ENCODE results near the gene TREH.
A peak's percentile ranks its signal among the peaks of the same experiment; 100 is the strongest.
"Not testable (repeated sequence)": the region's sequence is repeated elsewhere in the genome, so short reads cannot be mapped to it uniquely, and the experiment has no call there.

TREH gene

DNA sequence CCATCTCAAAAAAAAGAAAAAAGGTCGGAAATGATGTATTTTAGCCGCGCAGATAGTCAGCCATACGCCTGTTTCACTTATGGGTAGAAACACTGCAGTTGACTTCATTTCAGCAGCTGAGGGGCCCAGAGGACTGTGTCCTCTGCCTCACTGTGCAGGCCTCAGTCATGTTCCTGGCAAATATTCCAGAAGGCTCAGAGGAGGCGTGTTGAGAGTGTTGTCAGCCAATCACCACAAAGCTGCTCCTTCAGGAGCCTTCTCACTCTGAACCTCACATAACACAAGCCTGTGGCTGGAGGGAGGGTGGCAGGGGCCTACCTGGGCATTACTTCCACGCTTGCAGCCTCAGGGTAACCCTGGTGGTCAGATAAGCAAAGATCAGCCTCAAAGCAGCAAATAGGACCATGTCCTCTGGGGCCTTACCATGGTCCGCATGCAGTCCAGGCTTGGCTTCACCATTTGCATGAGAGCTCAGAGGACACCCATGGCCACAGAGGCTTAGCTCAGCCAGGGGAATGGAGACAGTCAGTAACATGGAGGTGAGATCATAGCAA lies 17.3 kb upstream of the TREH start:
- DNase-seq, result no peak

- DNase-seq, result no peak
Measured at GRCh38 chr11:118694771-118695170, 15.3 kb upstream of the TREH start.

GRCh38 chr11:118694185-118694584 lies 14.7 kb upstream of the TREH start:
- no peak for DNase-seq

DNA sequence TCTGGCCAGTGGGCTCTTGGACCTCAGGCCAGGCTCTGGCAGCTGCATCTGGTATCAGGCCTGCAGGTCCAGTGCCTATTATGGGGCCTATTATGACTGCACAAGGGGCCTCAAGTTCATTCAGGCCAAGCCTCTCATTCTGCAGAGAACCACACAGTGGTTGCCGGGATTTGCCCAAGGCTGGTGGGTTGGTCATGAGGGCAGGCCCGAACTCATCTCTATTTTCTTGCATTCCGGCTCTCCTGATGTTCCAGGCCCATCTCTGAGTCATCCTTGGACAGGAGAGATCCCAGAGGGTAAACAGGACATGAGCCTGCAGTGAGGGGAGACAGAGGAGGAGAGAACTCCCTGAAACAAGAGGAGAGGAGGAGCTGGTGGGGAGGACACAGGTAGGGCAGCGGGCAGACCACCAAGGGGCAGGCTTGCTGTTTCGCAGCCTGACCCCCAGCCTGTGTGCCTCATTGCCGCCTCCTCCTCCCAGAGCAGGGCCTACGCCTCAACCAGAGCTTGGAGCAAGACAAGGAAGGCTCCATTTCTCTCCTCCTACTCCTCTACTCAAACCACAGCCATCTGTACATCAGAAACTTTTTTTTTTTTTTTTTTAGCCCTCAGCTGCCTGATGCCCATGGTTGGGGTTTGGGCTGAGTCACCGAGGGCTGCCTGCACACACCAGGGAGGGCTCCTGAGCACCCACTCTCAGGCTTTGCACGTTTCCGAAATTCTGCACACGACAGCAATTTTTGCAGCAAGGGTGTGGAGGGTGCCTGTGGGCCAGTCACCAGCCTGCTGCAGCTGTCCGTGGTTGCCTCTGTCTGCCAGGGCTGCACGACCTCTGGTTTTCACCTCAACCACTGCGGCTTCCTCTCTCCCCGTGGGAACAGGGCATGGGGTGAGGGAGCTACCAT lies 12.7 kb upstream of the TREH start:
- peak; percentile 79 for DNase-seq

DNA sequence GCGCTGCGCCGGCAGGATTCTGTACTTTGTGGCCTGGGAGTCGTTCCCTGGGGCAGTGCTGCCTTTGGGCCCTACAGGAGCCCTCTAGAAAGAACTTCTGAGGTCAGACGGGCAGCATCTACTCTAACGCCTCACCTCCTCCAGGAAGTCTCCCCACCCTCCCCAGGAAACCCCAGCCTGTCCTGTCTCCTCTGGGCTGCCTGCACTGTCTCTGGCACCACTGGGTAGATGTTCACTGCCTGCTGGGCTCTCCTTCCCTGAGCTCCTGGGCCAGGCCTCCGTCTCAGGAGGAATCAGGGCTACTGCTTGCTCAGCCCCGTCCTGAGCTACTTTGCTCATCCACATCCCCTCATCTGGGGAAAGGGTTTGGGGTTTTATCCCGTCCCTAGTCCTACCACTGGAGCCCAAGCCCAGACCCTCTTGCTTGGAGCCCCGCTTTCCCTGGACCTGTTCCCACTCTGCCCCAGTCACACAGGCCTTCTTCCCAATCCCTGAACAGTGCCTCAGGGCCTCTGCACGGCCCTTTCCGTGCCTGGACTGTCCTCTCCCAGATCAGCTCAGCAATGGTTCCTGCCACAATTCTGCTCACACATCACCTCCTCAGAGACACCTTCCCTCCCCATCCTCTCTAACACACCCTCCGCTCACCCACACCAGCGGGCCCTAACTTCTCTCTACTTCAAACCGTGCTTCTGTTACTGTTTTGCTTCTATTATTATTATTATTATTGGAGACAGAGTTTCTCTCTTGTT lies 11.3 kb upstream of the TREH start:
- no peak for DNase-seq

- DNase-seq, result peak; percentile 93
Measured at GRCh38 chr11:118689852-118690552, 10.6 kb upstream of the TREH start.

GRCh38 chr11:118689503-118689851 lies 10.0 kb upstream of the TREH start:
- no peak for DNase-seq

GRCh38 chr11:118688851-118689502 lies 9.5 kb upstream of the TREH start:
- no peak for DNase-seq

GRCh38 chr11:118688339-118688738 lies 8.9 kb upstream of the TREH start:
- DNase-seq, result not testable (repeated sequence)

DNA sequence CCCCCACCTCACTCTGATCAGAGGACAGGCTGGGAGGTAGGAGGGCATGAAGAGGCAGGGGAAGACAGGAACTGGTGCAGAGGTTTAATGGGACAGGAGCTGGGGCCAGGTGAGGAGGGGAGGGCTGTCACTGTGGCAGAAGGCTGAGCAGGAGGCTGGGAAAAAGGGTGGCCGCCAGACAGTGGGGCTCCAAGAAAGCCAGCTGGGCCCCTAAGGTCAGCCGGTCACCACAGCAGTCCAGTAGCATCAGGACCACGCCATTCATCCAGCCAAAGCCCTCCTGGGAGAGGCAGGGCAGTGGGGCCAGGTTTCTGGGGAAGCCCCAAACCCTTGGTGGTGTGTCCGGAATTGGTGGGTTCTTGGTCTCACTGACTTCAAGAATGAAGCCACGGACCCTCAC lies 8.5 kb upstream of the TREH start:
- DNase-seq, result no peak

DNA sequence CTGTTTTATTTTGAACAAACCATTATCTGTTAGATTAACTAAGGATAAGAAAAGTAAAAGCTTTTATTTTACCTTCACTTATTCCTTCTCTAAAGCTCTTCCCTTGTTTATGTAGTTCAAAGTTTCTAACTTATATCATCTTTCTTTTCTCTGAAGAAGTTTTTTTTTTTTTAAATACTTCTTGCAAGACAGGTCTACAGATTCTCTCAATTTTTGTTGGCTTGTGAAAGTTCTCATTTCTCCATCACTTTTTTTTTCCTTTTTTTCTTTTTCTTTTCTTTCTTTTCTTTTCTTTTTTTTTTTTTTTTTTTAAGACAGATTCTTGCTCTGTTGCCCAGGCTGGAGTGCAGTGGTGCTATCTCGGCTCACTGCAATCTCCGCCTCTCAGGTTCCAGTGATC lies 4.7 kb upstream of the TREH start:
- DNase-seq, result no peak

- not testable (repeated sequence) for DNase-seq
Measured at GRCh38 chr11:118682939-118683338, 3.5 kb upstream of the TREH start.

- DNase-seq, result no peak
Measured at GRCh38 chr11:118682372-118682771, 2.9 kb upstream of the TREH start.

GRCh38 chr11:118678908-118679307 lies 542 bp downstream of the TREH start:
- DNase-seq, result not testable (repeated sequence)

- DNase-seq, result no peak
Measured at GRCh38 chr11:118677977-118678376, 1.5 kb downstream of the TREH start.

- DNase-seq, result no peak
Measured at GRCh38 chr11:118674082-118674435, 5.4 kb downstream of the TREH start.

GRCh38 chr11:118673361-118674081 lies 5.9 kb downstream of the TREH start:
- no peak for DNase-seq

GRCh38 chr11:118672846-118673245 lies 6.6 kb downstream of the TREH start:
- DNase-seq, result no peak

GRCh38 chr11:118671254-118671653 lies 8.2 kb downstream of the TREH start:
- DNase-seq, result no peak

DNA sequence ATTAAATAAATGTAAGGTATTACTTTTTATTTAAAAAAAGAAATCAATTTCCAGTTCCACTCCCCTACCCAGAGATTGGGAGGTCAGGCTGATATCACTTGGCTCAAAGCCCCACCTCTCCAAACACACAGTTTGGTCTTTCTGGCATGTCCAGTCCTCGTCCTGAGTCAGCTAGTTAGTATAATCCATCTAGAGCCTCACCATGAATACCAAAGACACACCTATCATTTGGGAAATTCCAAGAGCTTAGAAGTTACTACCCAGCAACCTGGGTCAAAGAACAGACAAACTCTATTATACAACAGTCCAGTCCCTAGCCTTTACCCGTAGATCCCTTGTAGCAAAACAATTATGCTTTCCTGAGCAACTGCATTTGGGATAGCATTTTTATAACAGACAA lies 9.4 kb downstream of the TREH start:
- DNase-seq, result no peak

- DNase-seq, result no peak
Measured at GRCh38 chr11:118666371-118666770, 13.1 kb downstream of the TREH start.

GRCh38 chr11:118663902-118664301 lies 15.5 kb downstream of the TREH start:
- DNase-seq, result no peak

Data from activated CD8-positive, alpha-beta memory T cell treated with anti-CD3 and anti-CD28 coated beads for 24 hours (primary cell).